IPS-20b (cell line): ENCODE results near the gene OR4S2.

ENCODE experiments used
- H3K27ac ChIP-seq: one replicate; pipeline ENCODE4 v1.5.1; 2013; ENCODE audit warnings: low read length
- H3K27me3 ChIP-seq: 2 replicates; pipeline ENCODE4 v1.6.1; 2013; ENCODE audit warnings: mild to moderate bottlenecking, low read length, inconsistent platforms; ENCODE audit not compliant: insufficient read depth
- H3K36me3 ChIP-seq: 2 replicates; pipeline ENCODE4 v1.6.1; 2013; ENCODE audit warnings: low read depth, mild to moderate bottlenecking, inconsistent platforms, low read length, moderate library complexity; ENCODE audit not compliant: insufficient read depth
- H3K4me1 ChIP-seq: 2 replicates; pipeline ENCODE4 v1.6.1; 2013; ENCODE audit warnings: mild to moderate bottlenecking, control low read depth, inconsistent platforms, low read length, moderate library complexity; ENCODE audit not compliant: insufficient read depth
- H3K4me3 ChIP-seq: 2 replicates; pipeline ENCODE4 v1.5.1; 2013; ENCODE audit warnings: mild to moderate bottlenecking, low read length, inconsistent platforms
- H3K9ac ChIP-seq: 2 replicates; pipeline ENCODE4 v1.6.1; 2013; ENCODE audit warnings: low read depth, mild to moderate bottlenecking, inconsistent platforms, low read length, moderate library complexity
- H3K9me3 ChIP-seq: 2 replicates; pipeline ENCODE4 v1.6.1; 2013; ENCODE audit warnings: mild to moderate bottlenecking, low read depth, low read length, inconsistent platforms; ENCODE audit not compliant: insufficient read depth

OR4S2 gene

GRCh38 chr11:55701429-55701828, 53.3 kb downstream of the OR4S2 start:
- H3K9ac ChIP-seq: no peak overlapping the region
- H3K4me1 ChIP-seq: no peaks in the 10 kb centered on the region
- no peak overlapping the region for H3K27ac ChIP-seq
- H3K9me3 ChIP-seq: peaks cover 61% of the 10 kb centered on the region
- no peaks in the 10 kb centered on the region for H3K27me3 ChIP-seq
- no peak overlapping the region for H3K4me3 ChIP-seq
- H3K36me3 ChIP-seq: no peaks in the 10 kb centered on the region
